Neural cell (in vitro differentiated cells): Measurements from ENCODE around the gene METTL8. TPM values are rescaled to one million over a fixed set of nuclear protein-coding genes. Genes with fewer than 3 reads are reported as not detected.

ENCODE experiments used
- H2AFZ ChIP-seq: fragments of 200-600, 300-800 bp; sonication (generic), shearing (Covaris generic); 2 replicates; pipeline ENCODE4 v1.6.0; 2014; ENCODE audit warnings: low read depth, mild to moderate bottlenecking, antibody characterized with exemption, low read length, moderate library complexity
- H3F3A ChIP-seq: fragments of 200-600 bp; shearing (Covaris generic); 2 replicates; pipeline ENCODE4 v1.6.1; 2016; ENCODE audit warnings: mild to moderate bottlenecking, moderate library complexity, mixed read lengths, antibody characterized with exemption, low read length; ENCODE audit not compliant: insufficient read depth, poor library complexity, severe bottlenecking
- H3K27ac ChIP-seq: fragments of 200-600, 300-800 bp; sonication (generic), shearing (Covaris generic); 2 replicates; pipeline ENCODE4 v1.5.1; 2014; ENCODE audit warnings: mild to moderate bottlenecking, low read length, moderate library complexity
- H3K27me3 ChIP-seq: fragments of 300-800, 200-600 bp; sonication (generic), shearing (Covaris generic); 2 replicates; pipeline ENCODE4 v1.6.0; 2014; ENCODE audit warnings: mild to moderate bottlenecking, low read depth, low read length, moderate library complexity; ENCODE audit not compliant: insufficient read depth
- H3K36me3 ChIP-seq: fragments of 300-800, 200-600 bp; sonication (generic), shearing (Covaris generic); 2 replicates; pipeline ENCODE4 v1.5.1; 2014; ENCODE audit warnings: mild to moderate bottlenecking, antibody characterized with exemption, low read length, moderate library complexity; ENCODE audit not compliant: insufficient read depth
- H3K4me2 ChIP-seq: fragments of 300-800, 200-600 bp; sonication (generic), shearing (Covaris generic); 2 replicates; pipeline ENCODE4 v1.6.0; 2014; ENCODE audit warnings: mild to moderate bottlenecking, low read length
- H3K4me3 ChIP-seq: fragments of 300-800, 200-600 bp; sonication (generic), shearing (Covaris generic); 2 replicates; pipeline ENCODE4 v1.5.1; 2014; ENCODE audit warnings: mild to moderate bottlenecking, low read length, moderate library complexity
- H3K79me2 ChIP-seq: fragments of 200-600 bp; shearing (Covaris generic); replicated peaks from 2 replicates; pipeline ENCODE4 v1.6.0; 2014; ENCODE audit warnings: mild to moderate bottlenecking, low read length, moderate library complexity; ENCODE audit not compliant: insufficient read depth
- H3K9ac ChIP-seq: fragments of 300-800, 200-600 bp; sonication (generic), shearing (Covaris generic); 2 replicates; pipeline ENCODE4 v1.6.1; 2016; ENCODE audit warnings: mild to moderate bottlenecking, low read length, mixed read lengths
- H3K9me2 ChIP-seq: fragments of 200-600 bp; shearing (Covaris generic); 2 replicates; pipeline ENCODE4 v1.6.1; 2016; ENCODE audit warnings: mild to moderate bottlenecking, low read length, mixed read lengths; ENCODE audit not compliant: insufficient read depth
- H3K9me3 ChIP-seq: fragments of 200-600, 300-800 bp; sonication (generic), shearing (Covaris generic); 2 replicates; pipeline ENCODE4 v1.6.1; 2016; ENCODE audit warnings: mild to moderate bottlenecking, mixed run types, low read length, moderate library complexity, mixed read lengths
- H4K20me1 ChIP-seq: fragments of 200-600 bp; shearing (Covaris generic); 2 replicates; pipeline ENCODE4 v1.6.1; 2016; ENCODE audit warnings: mild to moderate bottlenecking, mixed run types; ENCODE audit not compliant: insufficient read depth
- CTCF ChIP-seq: fragments of 450-650 bp; IDR thresholded peaks from 2 replicates; pipeline ENCODE4 v1.5.1; 2014; ENCODE audit warnings: antibody characterized with exemption, mild to moderate bottlenecking, moderate library complexity; ENCODE audit not compliant: poor library complexity, severe bottlenecking
- EP300 ChIP-seq: fragments of 450-650 bp; conservative IDR thresholded peaks from 2 replicates; pipeline ENCODE4 v1.6.1; 2014; ENCODE audit warnings: antibody characterized with exemption, mild to moderate bottlenecking, moderate library complexity; ENCODE audit not compliant: poor library complexity, severe bottlenecking
- EZH2 ChIP-seq: fragments of 200-600, 300-800 bp; shearing (Covaris generic), sonication (generic); IDR thresholded peaks from 2 replicates; pipeline ENCODE4 v1.6.1; 2014; ENCODE audit warnings: antibody characterized with exemption, low read length, borderline replicate concordance, mild to moderate bottlenecking; ENCODE audit not compliant: insufficient read depth, poor library complexity, severe bottlenecking
- MXI1 ChIP-seq: fragments of 450-650 bp; conservative IDR thresholded peaks from 2 replicates; pipeline ENCODE4 v1.6.1; 2014; ENCODE audit warnings: antibody characterized with exemption, mild to moderate bottlenecking; ENCODE audit not compliant: poor library complexity, severe bottlenecking
- POLR2AphosphoS5 ChIP-seq: IDR thresholded peaks from 2 replicates; pipeline ENCODE4 v1.6.1; 2012
- RAD21 ChIP-seq: fragments of 450-650 bp; conservative IDR thresholded peaks from 2 replicates; pipeline ENCODE4 v1.6.1; 2014; ENCODE audit warnings: antibody characterized with exemption, mild to moderate bottlenecking, moderate library complexity
- REST ChIP-seq: IDR thresholded peaks from 2 replicates; pipeline ENCODE4 v1.6.1; 2012; ENCODE audit warnings: borderline replicate concordance
- SMC3 ChIP-seq: fragments of 450-650 bp; conservative IDR thresholded peaks from 2 replicates; pipeline ENCODE4 v1.6.1; 2014; ENCODE audit warnings: antibody characterized with exemption, mild to moderate bottlenecking, moderate library complexity; ENCODE audit not compliant: poor library complexity
- TAF1 ChIP-seq: IDR thresholded peaks from 2 replicates; pipeline ENCODE4 v1.6.1; 2012; ENCODE audit warnings: low read depth
- polyA plus RNA-seq: library from polyadenylated mRNA; depleted of rRNA; stranded (reverse); fragments of >200 nt; gene quantifications from 2 replicates; pipeline ENCODE4 v1.2.3, GENCODE V29; 2014

METTL8 gene
- polyA plus RNA-seq, 1 donor from 2014 or later: 13.7 TPM

- Histone ChIP-seq H3K9me3 (no peaks in the 10 kb centered on the region), H2AFZ (no peak overlapping the region), H4K20me1 (no peaks in the 10 kb centered on the region), H3K9ac (no peak overlapping the region), H3K4me2 (no peak overlapping the region), H3F3A (no peaks in the 10 kb centered on the region), H3K9me2 (no peaks in the 10 kb centered on the region), H3K36me3 (no peaks in the 10 kb centered on the region), H3K4me3 (no peak overlapping the region), H3K27ac (no peak overlapping the region), H3K79me2 (no peaks in the 10 kb centered on the region), H3K27me3 (no peaks in the 10 kb centered on the region)
- TF ChIP-seq REST (no peak), POLR2AphosphoS5 (no peak), MXI1 (no peak), EP300 (no peak), EZH2 (no peak), RAD21 (no peak), SMC3 (no peak), TAF1 (no peak), CTCF (no peak)
Measured at GRCh38 chr2:171320208-171320621, 113.6 kb downstream of the METTL8 start.

- no peak overlapping the region for H2AFZ ChIP-seq
- peak overlapping the region; percentile 74 for H3K27ac ChIP-seq
- no peaks in the 10 kb centered on the region for H3K27me3 ChIP-seq
- no peaks in the 10 kb centered on the region for H3F3A ChIP-seq
- H4K20me1 ChIP-seq: no peaks in the 10 kb centered on the region
- H3K9ac ChIP-seq: no peak overlapping the region
- H3K9me2 ChIP-seq: no peaks in the 10 kb centered on the region
- H3K36me3 ChIP-seq: no peaks in the 10 kb centered on the region
- H3K4me2 ChIP-seq: no peak overlapping the region
- no peaks in the 10 kb centered on the region for H3K79me2 ChIP-seq
- TF ChIP-seq REST (no peak), TAF1 (no peak), EZH2 (no peak), RAD21 (no peak), POLR2AphosphoS5 (no peak), MXI1 (no peak), SMC3 (no peak)
- H3K4me3 ChIP-seq: peak overlapping the region; percentile 14
- H3K9me3 ChIP-seq: no peaks in the 10 kb centered on the region
Measured at GRCh38 chr2:171319164-171319810, 114.5 kb downstream of the METTL8 start.
